Nucleus accumbens (tissue), 56 donors: ENCODE data around the gene TOX3.
A peak's percentile ranks its signal among the peaks of the same experiment; 100 is the strongest.

Source experiments
- DNase-seq, 56 donors: peaks; one replicate each; lab custom pipeline; 2025; lab: John Stamatoyannopoulos, UW

TOX3 gene

DNA sequence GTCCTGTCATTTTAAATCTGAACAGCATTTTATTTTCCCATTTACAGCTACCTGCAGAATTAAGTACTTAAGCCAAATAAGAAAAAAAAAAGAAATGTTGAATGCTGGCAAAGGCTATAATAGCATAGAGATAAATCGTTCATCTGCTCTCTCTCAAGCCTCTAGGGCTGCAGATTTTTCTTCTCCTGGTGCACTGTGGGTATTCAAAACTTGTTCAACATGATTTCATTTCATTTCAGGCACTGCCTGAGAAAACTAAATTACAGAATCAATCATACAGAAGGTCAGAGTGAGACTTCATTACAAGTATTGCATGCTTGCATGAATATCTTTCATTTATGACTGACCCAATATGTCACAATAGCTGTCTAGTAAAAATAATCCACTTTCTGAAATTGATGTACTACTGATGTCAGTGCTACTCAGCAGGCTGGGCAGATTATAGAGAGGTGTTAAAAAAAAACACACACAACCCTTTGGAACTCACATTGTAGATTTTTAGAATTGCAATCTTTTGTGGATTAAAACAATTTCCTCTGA, 86.2 kb downstream of the TOX3 start:
- DNase-seq, result no peak

DNA sequence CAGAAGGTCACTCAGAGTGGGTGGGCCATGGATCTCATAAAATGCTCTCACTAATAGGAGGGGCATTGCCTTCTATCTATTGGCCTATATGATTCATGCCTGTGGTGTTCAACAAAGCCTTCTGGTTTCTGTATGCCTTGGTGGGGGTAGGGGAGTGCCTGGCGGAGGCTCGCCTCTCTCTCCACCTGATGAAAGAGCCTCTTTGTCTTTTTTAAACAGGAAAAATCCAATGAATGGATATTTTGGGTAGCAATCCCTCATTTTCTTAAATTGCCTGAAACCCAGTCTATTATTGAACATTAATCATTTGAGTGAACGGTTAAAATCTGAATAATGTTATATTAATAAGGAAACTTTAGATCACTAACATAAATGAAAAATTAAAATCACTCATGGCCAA, 90.6 kb downstream of the TOX3 start:
- peak in 8 of 56 donors; percentile 3 to 25 (median 5) for DNase-seq

DNA sequence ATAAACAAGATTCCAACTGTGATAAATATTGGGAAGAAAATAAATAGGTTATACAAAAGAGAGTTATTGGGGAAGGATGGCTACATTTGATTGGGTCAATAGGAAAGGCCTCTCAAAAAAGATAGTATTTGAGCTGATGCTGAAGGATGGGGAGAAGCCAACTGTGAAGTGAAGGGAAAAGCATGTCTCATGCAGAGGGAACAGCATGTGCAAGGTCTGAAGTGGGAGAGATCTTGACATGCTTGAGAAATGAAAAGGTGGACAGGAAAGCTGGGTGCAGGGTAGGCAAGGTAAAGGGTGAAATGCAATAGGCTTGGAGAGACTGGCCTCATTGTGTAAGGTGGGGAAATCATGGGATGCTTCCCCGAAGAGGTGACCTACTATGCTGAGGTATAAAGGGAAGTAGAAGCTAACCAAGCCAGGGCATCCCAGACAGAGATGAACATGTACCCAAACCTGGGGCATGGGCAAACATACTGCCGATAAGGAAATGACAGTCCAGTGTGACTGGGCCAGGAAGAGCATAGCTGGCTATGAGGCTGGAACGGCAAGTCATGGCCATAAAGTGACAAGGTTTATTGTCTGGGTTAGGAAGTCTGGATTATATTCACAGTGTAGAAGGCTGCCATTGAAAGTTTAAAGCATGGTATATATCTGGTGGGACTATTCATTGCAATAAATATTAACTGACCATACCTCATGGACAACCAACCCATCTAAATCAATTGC, 91.2 kb downstream of the TOX3 start:
- no peak for DNase-seq

DNA sequence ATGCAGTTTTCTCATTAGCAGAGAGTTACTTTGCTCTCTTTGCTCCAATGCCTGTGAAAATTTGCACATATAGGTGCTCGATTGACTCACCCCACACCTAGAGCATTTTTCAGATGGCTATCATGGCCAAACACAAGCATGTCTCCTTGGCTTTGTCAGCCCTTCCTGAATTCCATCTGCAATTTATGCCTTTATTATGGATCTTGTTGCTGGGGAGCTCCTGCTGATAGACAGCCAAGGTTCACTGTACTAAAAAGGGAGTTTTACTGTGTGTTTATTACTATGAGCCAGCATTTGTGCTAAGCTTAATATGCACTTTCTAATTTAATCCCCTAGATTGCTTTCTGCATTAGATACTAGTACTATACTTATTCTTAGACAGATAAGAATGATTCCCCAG, 93.3 kb downstream of the TOX3 start:
- no peak for DNase-seq

DNA sequence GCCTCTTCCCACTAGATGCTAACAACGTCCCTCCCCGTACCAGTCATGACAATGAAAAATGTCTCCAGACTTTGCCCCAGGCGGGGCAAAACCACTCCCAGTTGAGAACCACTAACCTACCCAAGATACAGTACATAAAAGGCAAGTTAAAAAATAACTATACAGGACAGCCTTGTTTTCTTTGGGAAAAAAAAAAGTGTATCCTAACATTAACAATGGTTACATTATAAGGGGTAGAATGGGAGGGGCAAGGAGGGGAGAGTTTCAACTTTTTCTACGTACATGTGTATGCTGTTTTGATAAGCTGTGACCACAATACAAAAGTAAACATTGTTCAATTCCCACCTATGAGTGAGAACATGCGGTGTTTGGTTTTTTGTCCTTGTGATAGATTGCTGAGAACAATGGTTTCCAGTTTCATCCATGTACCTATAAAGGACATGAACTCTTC, 94.9 kb downstream of the TOX3 start:
- DNase-seq, result no peak

DNA sequence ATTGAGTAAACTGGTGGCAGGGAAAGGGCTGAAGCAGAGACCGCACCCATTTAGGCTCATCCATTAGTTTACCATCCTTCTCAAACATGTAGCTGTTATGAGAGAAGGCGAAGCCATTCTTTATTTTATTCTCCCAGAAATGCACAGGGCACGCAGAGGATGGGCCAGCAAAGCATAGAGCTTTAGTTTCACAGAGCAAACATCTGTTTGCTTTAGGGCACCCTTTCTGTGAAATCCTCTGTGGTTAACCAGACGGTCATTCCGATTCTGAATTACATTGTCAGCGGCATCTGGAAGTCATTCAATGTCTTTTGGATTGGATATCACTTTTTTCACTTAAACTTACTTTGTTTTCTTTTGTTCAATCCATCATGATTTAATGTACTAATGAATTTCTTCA, 96.0 kb downstream of the TOX3 start:
- no peak for DNase-seq

DNA sequence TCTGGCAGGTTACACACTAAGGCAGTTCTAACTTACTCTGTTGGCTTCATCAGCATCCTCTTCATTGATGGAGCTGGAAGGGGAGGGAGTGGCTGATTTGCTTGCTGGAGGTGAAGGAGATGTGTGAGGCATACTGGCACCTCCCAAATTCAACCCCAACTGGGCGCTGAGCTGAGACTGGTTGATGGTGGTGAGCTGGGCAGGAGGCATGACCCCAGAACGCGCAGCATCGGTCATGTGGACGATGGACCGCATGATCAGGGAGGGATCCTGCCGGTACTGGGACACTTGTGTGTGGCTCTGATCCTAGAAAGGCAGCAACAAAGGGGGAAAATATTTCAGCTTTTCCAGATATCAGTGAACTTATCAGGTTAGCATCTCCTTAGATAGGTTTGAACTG, 96.7 kb downstream of the TOX3 start:
- no peak for DNase-seq

DNA sequence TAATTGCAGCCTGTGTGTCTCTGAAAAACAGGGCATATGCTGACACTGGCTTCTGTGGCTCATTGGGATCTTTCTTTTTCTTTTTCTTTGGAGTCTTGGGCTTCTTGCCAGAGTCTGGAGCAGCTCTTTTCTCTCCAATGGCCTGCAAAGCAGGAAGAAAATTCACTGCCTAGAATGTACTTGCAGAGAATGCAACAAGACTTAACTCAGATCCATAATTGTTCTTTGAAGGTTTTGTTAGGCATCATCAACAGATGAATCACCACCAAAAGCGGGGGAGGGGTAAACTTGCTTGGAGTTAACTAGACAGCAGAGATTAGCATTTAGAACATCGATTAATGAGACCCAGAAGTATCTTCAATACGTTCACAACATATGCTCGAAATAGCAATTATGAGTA, 100.9 kb downstream of the TOX3 start:
- DNase-seq, result peak in 2 of 56 donors; percentile 7 to 13

DNA sequence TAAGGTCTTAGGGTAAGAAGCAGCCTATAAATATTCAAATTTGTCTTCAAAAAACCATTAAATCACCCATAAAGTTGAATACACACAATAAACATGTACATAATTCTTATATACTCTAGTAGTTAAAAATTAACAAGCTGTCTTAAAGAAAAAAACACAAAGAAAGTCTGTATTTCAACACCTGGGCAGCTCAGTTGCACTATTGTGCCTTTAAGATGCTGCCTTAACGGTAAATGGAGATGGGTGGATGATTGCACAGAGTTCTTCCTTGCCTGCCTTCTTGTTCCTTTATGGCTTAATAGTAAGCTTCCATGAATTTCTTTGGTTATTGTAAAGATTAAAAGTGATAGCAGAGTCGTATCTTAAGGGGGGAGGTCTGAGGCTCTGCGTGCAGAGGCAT, 105.1 kb downstream of the TOX3 start:
- DNase-seq, result no peak

DNA sequence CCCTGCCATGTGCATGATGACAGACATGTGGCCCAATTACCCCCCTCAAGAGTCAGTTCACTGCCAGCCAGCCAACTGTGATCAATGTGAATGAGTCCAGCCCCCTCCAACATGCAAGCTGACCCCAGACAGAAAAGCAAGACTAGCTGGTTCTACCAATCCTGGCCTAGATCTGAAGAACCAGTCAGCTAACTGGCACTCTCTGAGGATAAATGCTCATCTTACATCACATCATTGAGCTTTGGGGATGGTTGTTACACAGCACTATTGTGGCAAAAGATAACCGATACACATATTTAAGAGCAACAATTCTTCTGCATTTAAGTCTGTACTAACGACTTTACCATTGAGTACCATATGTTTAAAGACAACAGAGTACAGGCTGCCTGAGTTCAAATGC, 106.7 kb downstream of the TOX3 start:
- DNase-seq, result no peak

DNA sequence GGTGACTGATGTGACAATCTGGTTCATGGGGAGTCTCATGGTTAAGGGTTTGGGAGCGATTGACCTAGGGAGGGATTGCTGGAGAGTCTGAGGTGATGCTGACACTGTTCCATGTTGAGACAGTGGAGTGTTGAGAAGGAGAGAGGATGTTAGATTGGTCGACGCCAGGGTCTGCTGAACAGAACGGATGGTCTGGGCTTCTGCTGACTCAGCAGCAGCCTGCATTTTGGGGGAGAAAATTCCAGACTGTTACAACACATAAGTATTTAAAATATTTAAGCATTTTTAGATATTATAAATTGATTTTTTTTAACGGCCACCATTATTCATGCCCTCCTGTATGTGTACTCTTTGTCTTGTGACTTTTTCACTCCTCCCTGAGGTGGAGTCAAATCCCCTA, 107.2 kb downstream of the TOX3 start:
- no peak for DNase-seq

DNA sequence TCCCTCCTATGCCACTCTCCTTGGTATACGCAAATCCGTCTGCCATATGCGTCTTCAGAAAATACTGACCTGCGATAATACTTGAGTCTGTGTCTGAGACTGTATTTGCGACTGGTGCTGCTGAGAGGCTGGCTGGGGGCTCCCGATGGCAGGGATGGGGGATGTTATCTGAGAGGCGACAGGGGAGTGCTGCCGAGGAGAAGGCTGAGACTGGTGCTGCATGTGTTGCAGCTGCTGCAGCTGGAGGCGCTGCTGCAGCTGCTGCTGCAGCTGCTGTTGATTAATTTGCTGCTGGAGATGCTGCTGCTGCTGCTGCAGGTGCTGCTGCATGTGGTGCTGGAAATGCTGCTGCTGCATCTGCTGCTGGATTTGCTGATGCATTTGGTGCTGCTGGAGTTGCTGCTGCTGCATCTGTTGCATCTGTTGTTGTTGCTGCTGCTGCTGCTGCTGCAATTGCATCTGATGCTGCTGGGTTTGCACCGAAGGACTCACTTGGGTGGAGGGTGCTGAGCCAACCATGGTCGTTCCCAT, 107.7 kb downstream of the TOX3 start:
- DNase-seq, result no peak

DNA sequence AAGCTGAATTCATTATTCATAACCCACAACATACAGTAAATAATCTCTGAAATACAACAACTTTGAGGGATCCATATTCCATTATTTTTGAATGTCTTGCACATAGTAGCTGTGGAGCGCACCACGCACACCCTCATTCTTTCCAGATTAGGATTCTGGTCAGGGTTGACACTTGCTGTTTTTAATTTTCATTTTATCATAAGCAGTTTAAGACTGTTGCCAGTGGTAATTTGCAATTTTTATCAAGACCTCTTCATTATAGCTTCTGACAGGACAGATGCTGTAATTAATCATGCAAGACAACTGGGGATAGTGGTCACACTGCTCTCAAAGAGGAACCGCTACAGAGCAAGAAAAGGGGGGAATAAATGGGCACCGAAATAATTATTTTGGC, 109.7 kb downstream of the TOX3 start:
- DNase-seq, result no peak

DNA sequence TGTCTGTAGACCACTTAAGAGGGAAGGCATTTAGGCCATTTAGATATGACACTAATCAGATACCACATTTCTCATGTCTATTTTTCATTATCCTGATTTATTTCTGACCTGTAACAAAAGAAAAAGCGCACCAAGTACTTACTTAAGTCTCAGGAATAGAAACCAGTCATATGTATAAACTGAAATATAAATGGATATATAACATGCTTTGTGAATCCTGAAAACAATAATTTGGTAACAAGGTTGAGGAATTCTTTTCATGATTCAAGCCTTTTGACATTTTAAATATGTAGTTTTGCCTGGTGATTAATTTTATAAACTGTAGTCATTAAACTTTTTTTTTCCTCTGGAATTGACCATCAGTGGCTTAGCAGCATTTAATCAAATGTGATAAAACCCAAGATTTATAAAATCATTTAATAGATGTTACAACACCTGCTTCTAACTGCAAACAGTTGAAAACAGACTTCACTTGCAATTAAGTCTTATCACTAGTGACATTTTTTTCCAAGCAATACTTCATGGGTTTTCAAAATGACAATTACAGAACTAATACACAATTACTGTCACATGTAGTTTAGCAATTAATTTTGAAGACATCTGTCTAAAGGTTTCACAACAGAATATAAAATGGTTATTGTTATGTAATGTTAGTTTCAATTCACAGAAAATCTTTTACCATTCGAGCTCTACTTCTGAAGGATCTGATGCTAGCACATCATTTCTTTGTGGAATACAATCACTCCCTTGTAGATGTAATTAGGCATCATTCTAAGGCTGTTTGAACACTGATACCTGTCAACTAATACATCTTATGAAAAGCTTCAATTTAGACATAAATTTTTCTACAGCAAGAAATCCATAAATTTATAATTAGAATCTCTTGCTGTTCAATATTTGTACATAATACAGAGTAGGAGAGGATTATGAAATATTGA, 110.3 kb downstream of the TOX3 start:
- no peak for DNase-seq

DNA sequence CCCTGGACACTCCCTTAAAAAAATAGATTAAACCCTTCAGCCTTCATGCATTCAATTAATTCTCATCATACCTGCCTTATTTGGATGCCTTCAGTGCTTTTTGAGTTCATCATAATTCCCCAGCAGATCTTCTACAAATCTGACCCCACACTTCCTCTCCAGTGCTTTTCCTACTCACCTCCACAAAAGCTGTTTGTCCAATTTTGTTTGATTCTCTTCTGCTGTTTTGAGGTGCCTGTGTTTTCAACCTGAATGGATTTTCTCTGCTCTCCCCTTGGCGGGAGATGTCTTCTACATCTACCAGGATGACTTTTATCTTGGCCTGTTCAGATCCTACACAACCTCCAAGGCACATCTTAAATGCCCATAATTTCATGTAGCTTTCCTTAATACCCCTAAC, 112.7 kb downstream of the TOX3 start:
- DNase-seq, result no peak

DNA sequence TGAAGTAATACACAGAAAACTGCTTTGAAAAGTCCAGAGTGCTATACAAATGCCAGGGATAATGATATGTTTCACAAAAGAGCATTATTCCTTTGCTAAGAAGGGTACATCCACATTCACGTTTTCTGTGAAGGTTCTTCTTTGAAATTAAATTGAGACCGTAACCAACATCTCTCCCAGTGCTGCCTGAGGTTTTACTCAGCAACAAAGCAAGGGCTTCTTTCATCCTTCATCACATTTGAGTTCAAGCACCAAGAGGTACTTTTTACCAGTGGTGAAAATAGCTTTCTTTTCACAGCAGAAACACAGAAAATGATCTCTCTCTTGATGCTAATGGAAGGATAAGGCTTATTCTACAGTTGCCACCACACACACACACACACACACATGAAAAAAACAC, 113.3 kb downstream of the TOX3 start:
- DNase-seq, result no peak

DNA sequence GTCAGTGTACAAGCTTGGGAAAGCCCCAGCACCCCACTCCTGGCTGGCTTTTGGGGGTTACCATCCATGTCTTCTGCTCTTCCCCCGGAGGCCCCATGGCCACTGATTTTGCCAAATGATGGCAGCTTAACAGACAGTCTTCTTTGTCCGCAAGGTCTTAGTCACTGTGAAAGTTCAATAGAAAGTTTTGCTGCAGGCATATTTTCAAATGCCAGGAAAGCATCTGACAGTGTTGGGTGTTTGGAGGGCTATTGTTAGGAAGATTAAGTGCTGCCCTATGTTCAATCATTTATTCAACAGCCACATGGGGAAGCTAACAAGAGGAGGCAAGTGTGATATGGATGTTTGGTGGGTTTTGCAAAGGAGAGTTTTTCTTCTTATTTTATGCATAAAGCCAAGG, 122.4 kb downstream of the TOX3 start:
- DNase-seq, result no peak

DNA sequence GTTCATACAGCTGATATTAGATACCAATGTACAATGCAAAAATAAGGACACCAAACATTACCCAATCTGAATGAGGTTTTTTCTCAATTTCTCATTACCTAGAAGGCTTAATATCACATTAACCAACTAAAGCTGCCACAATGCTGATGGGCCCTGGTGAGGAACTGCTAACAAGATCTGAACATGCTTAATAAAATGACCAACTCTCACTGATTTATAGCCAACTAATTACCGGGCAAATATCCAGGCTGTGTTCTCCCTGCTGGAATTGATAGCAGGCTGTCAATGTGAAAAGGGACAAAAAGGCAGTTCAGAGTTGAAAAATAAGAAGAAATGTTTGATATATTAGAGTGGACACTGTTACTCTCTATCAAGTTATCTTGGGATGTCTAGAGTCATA, 124.6 kb downstream of the TOX3 start:
- no peak for DNase-seq

DNA sequence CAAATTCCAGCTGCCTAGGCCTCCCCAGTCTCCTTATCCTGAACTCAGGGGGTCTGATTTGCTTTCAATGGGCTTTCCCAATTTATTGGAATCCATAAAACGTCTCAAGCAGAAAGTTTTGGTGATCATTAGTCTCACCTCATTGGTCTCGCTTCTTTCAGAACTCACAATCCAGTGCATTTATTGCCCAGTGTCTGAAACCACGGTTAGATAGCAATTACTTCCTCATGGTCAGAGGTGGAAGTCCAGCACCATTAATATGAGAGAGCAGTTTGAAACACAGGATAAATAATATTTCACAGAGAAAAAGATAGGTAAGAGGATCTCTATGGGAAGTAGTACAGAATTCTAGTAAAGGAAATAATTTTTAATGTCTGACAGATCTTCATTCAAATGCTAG, 128.7 kb downstream of the TOX3 start:
- DNase-seq, result no peak

DNA sequence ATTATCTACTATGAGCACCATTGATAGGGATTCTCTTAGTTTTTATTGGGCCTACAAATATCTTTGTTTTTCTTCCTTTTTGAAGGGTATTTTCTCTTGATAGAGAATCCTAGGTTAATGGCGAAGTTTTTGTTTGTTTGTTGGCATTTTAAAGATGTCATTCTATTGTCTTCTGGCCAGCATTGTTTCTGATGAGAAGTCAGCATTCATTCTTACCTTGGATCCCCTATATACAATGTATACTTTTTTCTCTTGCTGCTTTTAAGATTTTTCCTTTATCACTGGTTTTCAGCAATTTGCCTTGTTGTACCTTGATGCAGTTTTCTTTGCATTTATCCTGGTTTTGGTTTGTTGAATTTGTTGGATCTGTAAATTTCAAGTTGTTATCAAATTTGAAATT, 130.1 kb downstream of the TOX3 start:
- no peak for DNase-seq

DNA sequence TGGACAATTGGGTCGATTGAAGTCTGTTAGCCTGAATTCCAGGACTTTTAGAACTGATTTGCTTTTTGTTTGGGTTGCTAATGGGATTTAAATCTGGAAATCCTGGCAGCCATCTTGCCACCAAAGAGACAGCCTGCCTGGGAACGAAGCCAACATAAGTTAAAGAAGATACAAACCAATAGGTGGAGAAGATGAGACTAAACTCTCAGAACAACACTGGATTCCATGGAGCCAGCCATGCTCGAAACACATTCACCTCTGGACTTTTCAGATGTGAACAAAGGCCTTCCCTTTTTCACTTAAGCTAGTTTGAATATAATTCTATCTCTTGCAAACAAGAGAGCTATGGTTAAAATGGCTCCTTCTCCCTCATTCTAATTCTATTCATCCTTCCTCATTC, 135.9 kb downstream of the TOX3 start:
- DNase-seq, result no peak
